Naive thymus-derived CD4-positive, alpha-beta T cell (primary cell): ENCODE results near the gene GLI3. TPM values are rescaled to one million over a fixed set of nuclear protein-coding genes. Genes with fewer than 3 reads are reported as not detected.

Source experiments
- ATAC-seq: fragments of 150-1000 bp; cut with Tn5 transposase; 2 replicates; pipeline ENCODE4 v1.10.0; 2021; ENCODE audit warnings: mild to moderate bottlenecking, moderate library complexity
- CTCF ChIA-PET: fragments of 350-600 bp; sonication (Branson Sonifier 250); formaldehyde crosslinking; loops from one replicate; lab custom pipeline; 2021; ENCODE audit warnings: antibody characterized with exemption; lab: Charles Lee
- POLR2A ChIA-PET: fragments of 350-600 bp; sonication (Branson Sonifier 250); formaldehyde crosslinking; loops from one replicate; lab custom pipeline; 2021; ENCODE audit warnings: antibody characterized with exemption, inconsistent platforms; lab: Charles Lee
- DNase-seq, 9 donors: peaks; one replicate each; pipeline versions ENCODE4 v3.0.0 to v3.0.0-alpha.2; 2020 to 2022; ENCODE audit warnings: mixed read lengths in 1 of 9
- H3K27ac ChIP-seq: one replicate; pipeline ENCODE4 v1.7.0; 2013; ENCODE audit warnings: mild to moderate bottlenecking, low read depth, low read length, moderate library complexity
- H3K27me3 ChIP-seq, 2 donors: one replicate each; pipeline ENCODE4 v1.7.0; 2013; ENCODE audit warnings: low read length in 2 of 2, mild to moderate bottlenecking in 2 of 2, moderate library complexity in 2 of 2; ENCODE audit not compliant: control insufficient read depth in 2 of 2, insufficient read depth in 2 of 2
- H3K36me3 ChIP-seq, 3 experiments: 1 replicate in 2 of 3; 2 replicates in 1 of 3; pipeline ENCODE4 v1.7.0; 2013; ENCODE audit warnings: low read length in 3 of 3, mild to moderate bottlenecking in 3 of 3, moderate library complexity in 1 of 3; ENCODE audit not compliant: insufficient read depth in 3 of 3, control insufficient read depth in 2 of 3
- H3K4me1 ChIP-seq, 2 donors: one replicate each; pipeline ENCODE4 v1.7.0; 2013; ENCODE audit warnings: low read length in 2 of 2, mild to moderate bottlenecking in 2 of 2, moderate library complexity in 1 of 2; ENCODE audit not compliant: control insufficient read depth in 2 of 2, insufficient read depth in 2 of 2
- H3K4me3 ChIP-seq: 2 replicates; pipeline ENCODE4 v1.7.0; 2013; ENCODE audit warnings: mild to moderate bottlenecking, low read length
- H3K9me3 ChIP-seq, 3 experiments: 1 replicate in 2 of 3; 2 replicates in 1 of 3; pipeline ENCODE4 v1.7.0; 2013; ENCODE audit warnings: low read length in 3 of 3; ENCODE audit not compliant: control insufficient read depth in 2 of 3
- H3K27ac Mint-ChIP-seq, 9 donors: one replicate each; pipeline ENCODE4 v1.8.0; 2020 to 2022; ENCODE audit warnings: mixed read lengths in 9 of 9, mild to moderate bottlenecking in 8 of 9, moderate library complexity in 5 of 9, inconsistent platforms in 2 of 9
- H3K27me3 Mint-ChIP-seq, 5 donors: one replicate each; pipeline ENCODE4 v1.8.0; 2021 to 2022; ENCODE audit warnings: mixed read lengths in 5 of 5, mild to moderate bottlenecking in 1 of 5
- H3K36me3 Mint-ChIP-seq, 5 donors: one replicate each; pipeline ENCODE4 v1.8.0; 2020 to 2022; ENCODE audit warnings: mixed read lengths in 5 of 5, mild to moderate bottlenecking in 3 of 5, inconsistent platforms in 1 of 5
- H3K4me1 Mint-ChIP-seq, 7 donors: one replicate each; pipeline ENCODE4 v1.8.0; 2020 to 2022; ENCODE audit warnings: mixed read lengths in 7 of 7, mild to moderate bottlenecking in 3 of 7, inconsistent platforms in 1 of 7
- H3K4me3 Mint-ChIP-seq, 10 donors: one replicate each; pipeline ENCODE4 v1.8.0; 2020 to 2022; ENCODE audit warnings: mild to moderate bottlenecking in 10 of 10, mixed read lengths in 10 of 10, moderate library complexity in 6 of 10, inconsistent platforms in 2 of 10
- H3K9me3 Mint-ChIP-seq, 11 donors: one replicate each; pipeline ENCODE4 v1.8.0; 2020 to 2022; ENCODE audit warnings: mixed read lengths in 11 of 11, mild to moderate bottlenecking in 4 of 11, inconsistent platforms in 1 of 11, moderate library complexity in 1 of 11
- intact Hi-C, 2 donors: fragments of 100-400 bp; cut with micrococcal nuclease; formaldehyde crosslinking; loops; one replicate each; pipeline ENCODE4 v1.15.1; 2023
- polyA plus RNA-seq, 2 donors: library from polyadenylated mRNA; unstranded; fragments of 300-500 nt; fragmentation: Illumina TruSeq; gene quantifications; one replicate each; pipeline ENCODE4 v1.2.3, GENCODE V29; 2021
- total RNA-seq, 6 experiments: library from RNA in 5 of 6; stranded (reverse) in 5 of 6; gene quantifications; 1 replicate in 5 of 6; 2 replicates in 1 of 6; pipeline ENCODE4 v1.2.3 and lab custom pipeline; 2021 to 2026

The GLI3 gene
- total and polyA plus RNA-seq, 7 experiments from 2014 or later = 0.32 to 0.95 (median 0.54) TPM; not detected in 4

GRCh38 chr7:42197451-42197850, 39.6 kb downstream of the GLI3 start:
- DNase-seq (no peak), ATAC-seq (no peak)
- Mint-ChIP-seq H3K36me3 (no peaks in the 10 kb centered on the region), H3K4me3 (no peak overlapping the region), H3K27ac (no peak overlapping the region), H3K4me1 (peaks cover 0 to 26% (median 13%) of the 10 kb centered on the region in 7 donors), H3K27me3 (peaks cover 0 to 14% (median 0%) of the 10 kb centered on the region in 5 donors), H3K9me3 (peaks cover 0 to 1% (median 0%) of the 10 kb centered on the region in 11 donors)
- intact Hi-C loops = no loop called here
- Histone ChIP-seq H3K27me3 (no peaks in the 10 kb centered on the region), H3K36me3 (no peaks in the 10 kb centered on the region), H3K9me3 (no peaks in the 10 kb centered on the region), H3K27ac (no peak overlapping the region), H3K4me1 (no peaks in the 10 kb centered on the region), H3K4me3 (no peak overlapping the region)
- ChIA-PET CTCF (no interaction called here), POLR2A (no interaction called here)

- Mint-ChIP-seq H3K36me3 (no peaks in the 10 kb centered on the region), H3K9me3 (no peaks in the 10 kb centered on the region), H3K27me3 (peaks cover 0 to 14% (median 0%) of the 10 kb centered on the region in 5 donors), H3K4me1 (peaks cover 0 to 26% (median 11%) of the 10 kb centered on the region in 7 donors), H3K4me3 (peak overlapping the region in 3 of 10 donors; percentile 11 to 35 (median 29)), H3K27ac (no peak overlapping the region)
- DNase-seq = no peak
- no peaks in the 10 kb centered on the region for H3K27me3 ChIP-seq
- ChIA-PET POLR2A (no interaction called here), CTCF (no interaction called here)
- H3K4me3 ChIP-seq = no peak overlapping the region
- H3K27ac ChIP-seq = no peak overlapping the region
- H3K9me3 ChIP-seq = no peaks in the 10 kb centered on the region
- H3K4me1 ChIP-seq = no peaks in the 10 kb centered on the region
- ATAC-seq = no peak
- no peaks in the 10 kb centered on the region for H3K36me3 ChIP-seq
- intact Hi-C loops = no loop called here
These were observed 42.8 kb downstream of the GLI3 start for GRCh38 chr7:42194238-42194637.

DNA sequence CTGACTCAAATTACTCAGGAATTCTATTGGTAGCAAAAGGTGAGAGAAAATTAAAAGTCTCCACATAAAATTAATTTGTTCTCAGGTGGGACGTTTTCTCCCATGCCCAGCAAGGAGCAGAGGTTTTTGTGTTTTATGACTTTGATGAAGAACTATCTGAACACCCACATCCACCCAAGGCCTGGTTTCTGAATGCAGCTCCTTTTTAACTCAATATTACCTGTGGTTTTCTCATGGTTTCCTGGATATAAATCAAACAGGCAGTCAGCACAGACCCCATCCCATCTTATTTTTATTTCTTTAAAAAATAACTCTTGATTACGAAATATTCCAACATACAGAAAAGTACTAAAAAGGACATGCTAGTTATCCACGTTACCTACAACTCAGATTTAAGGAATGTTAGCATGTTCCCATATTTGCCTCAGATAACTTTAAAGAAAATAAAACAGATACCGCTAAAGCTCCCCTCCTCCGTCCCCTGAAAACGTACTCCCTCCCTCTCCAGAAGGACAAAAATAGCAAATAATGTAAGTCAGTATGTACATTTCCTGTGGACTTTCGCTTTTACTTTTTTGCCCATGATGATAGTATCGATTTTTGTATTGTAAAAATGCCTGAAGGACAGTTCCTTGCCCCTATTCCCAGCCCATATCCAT, 43.4 kb downstream of the GLI3 start:
- POLR2A ChIA-PET = no interaction called here
- Mint-ChIP-seq H3K27ac (peak overlapping the region in 1 of 9 donors; percentile 4), H3K4me1 (peaks cover 0 to 21% (median 8%) of the 10 kb centered on the region in 7 donors), H3K9me3 (no peaks in the 10 kb centered on the region), H3K36me3 (no peaks in the 10 kb centered on the region), H3K4me3 (peak overlapping the region in 4 of 10 donors; percentile 8 to 35 (median 20)), H3K27me3 (peaks cover 0 to 14% (median 0%) of the 10 kb centered on the region in 5 donors)
- Histone ChIP-seq H3K27me3 (no peaks in the 10 kb centered on the region), H3K9me3 (no peaks in the 10 kb centered on the region), H3K27ac (no peak overlapping the region), H3K4me3 (no peak overlapping the region), H3K36me3 (no peaks in the 10 kb centered on the region), H3K4me1 (no peaks in the 10 kb centered on the region)
- no peak for ATAC-seq
- DNase-seq = peak in 1 of 9 donors; percentile 10
- intact Hi-C loops = no loop called here
- CTCF ChIA-PET = no interaction called here

DNA sequence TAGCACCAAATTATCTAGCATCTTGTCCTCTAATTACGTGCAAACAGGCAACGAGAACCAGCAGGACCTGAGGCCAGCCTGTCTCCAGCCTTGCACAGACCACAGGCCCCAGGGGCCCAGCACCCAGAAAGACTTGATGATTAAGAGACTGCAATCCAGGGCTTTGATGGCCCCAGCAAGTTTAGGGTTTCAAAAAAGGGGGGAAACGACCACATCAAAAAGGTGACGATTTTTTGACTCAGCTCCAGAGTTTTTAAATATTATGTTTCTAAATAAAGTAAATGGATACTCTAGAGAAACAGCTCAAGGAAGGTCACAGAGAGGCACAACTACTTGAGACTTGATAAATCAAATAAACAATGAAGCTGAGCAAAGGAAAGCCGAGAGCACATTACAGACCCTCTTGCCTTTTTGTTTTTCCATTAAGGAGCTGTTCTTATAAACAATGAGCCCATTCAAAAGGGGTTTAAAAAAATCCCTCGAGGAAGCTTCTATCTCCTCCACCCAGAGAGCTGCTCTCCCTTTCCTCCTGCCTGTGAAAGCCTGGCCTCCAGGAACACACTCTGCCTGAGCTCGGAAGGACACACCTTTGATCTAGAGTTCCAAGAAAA, 44.1 kb downstream of the GLI3 start:
- H3K27me3 ChIP-seq = no peaks in the 10 kb centered on the region
- no peak overlapping the region for H3K27ac ChIP-seq
- ChIA-PET POLR2A (no interaction called here), CTCF (no interaction called here)
- H3K4me3 Mint-ChIP-seq = no peak overlapping the region
- H3K9me3 Mint-ChIP-seq = no peaks in the 10 kb centered on the region
- no peak overlapping the region for H3K27ac Mint-ChIP-seq
- H3K36me3 Mint-ChIP-seq = no peaks in the 10 kb centered on the region
- no peaks in the 10 kb centered on the region for H3K9me3 ChIP-seq
- peaks cover 0 to 14% (median 0%) of the 10 kb centered on the region in 5 donors for H3K27me3 Mint-ChIP-seq
- no peak for ATAC-seq
- H3K36me3 ChIP-seq = no peaks in the 10 kb centered on the region
- H3K4me1 ChIP-seq = no peaks in the 10 kb centered on the region
- intact Hi-C loops = no loop called here
- H3K4me3 ChIP-seq = no peak overlapping the region
- DNase-seq = no peak
- peaks cover 0 to 17% (median 7%) of the 10 kb centered on the region in 7 donors for H3K4me1 Mint-ChIP-seq

GRCh38 chr7:42192066-42192465, 44.9 kb downstream of the GLI3 start:
- POLR2A ChIA-PET = no interaction called here
- no peaks in the 10 kb centered on the region for H3K9me3 Mint-ChIP-seq

GRCh38 chr7:42189535-42189934, 47.5 kb downstream of the GLI3 start:
- no peak overlapping the region for H3K4me3 Mint-ChIP-seq
- peaks cover 0 to 16% (median 7%) of the 10 kb centered on the region in 7 donors for H3K4me1 Mint-ChIP-seq
- Histone ChIP-seq H3K36me3 (no peaks in the 10 kb centered on the region), H3K9me3 (no peaks in the 10 kb centered on the region), H3K4me3 (no peak overlapping the region), H3K27ac (no peak overlapping the region), H3K27me3 (no peaks in the 10 kb centered on the region), H3K4me1 (no peaks in the 10 kb centered on the region)
- no peak overlapping the region for H3K27ac Mint-ChIP-seq
- ChIA-PET CTCF (no interaction called here), POLR2A (no interaction called here)
- H3K36me3 Mint-ChIP-seq = no peaks in the 10 kb centered on the region
- ATAC-seq (no peak), DNase-seq (no peak)
- intact Hi-C loops = no loop called here
- no peaks in the 10 kb centered on the region for H3K9me3 Mint-ChIP-seq
- peaks cover 0 to 10% (median 0%) of the 10 kb centered on the region in 5 donors for H3K27me3 Mint-ChIP-seq

More at GRCh38 chr7:42192066-42192465, 44.9 kb downstream of the GLI3 start:
- no peak for DNase-seq
- no peak for ATAC-seq
- H3K9me3 ChIP-seq = no peaks in the 10 kb centered on the region
- H3K36me3 ChIP-seq = no peaks in the 10 kb centered on the region
- H3K4me3 Mint-ChIP-seq = no peak overlapping the region
- intact Hi-C loops = no loop called here
- H3K4me1 ChIP-seq = no peaks in the 10 kb centered on the region
- H3K27me3 ChIP-seq = no peaks in the 10 kb centered on the region
- no peak overlapping the region for H3K4me3 ChIP-seq
- peaks cover 0 to 16% (median 7%) of the 10 kb centered on the region in 7 donors for H3K4me1 Mint-ChIP-seq
- peaks cover 0 to 11% (median 0%) of the 10 kb centered on the region in 5 donors for H3K27me3 Mint-ChIP-seq
- H3K27ac Mint-ChIP-seq = no peak overlapping the region
- CTCF ChIA-PET = no interaction called here
- no peak overlapping the region for H3K27ac ChIP-seq
- H3K36me3 Mint-ChIP-seq = no peaks in the 10 kb centered on the region
